GM20000 (cell line): ENCODE measurements around the gene CNOT2.

Source experiments
- DNase-seq: peaks from one replicate; pipeline ENCODE4 v3.0.0; 2012; ENCODE audit warnings: low spot score
- CTCF ChIP-seq: IDR thresholded peaks from 2 replicates; pipeline ENCODE4 v1.5.1; 2012; ENCODE audit warnings: mild to moderate bottlenecking, control low read depth; ENCODE audit errors: extremely low read depth, missing control alignments

Gene CNOT2

GRCh38 chr12:70244409-70244808 is 1.2 kb downstream of the CNOT2 start:
- no peak for DNase-seq
- TF ChIP-seq CTCF: no peak

- TF ChIP-seq CTCF: no peak
- DNase-seq: no peak
These were observed 2.2 kb downstream of the CNOT2 start for GRCh38 chr12:70245458-70245857.

GRCh38 chr12:70246580-70246979 is 3.3 kb downstream of the CNOT2 start:
- DNase-seq: no peak
- no peak for TF ChIP-seq CTCF

- no peak for TF ChIP-seq CTCF
- DNase-seq: no peak
These were observed 4.5 kb downstream of the CNOT2 start for GRCh38 chr12:70247653-70248199.

- DNase-seq: no peak
- no peak for TF ChIP-seq CTCF
These were observed 5.6 kb downstream of the CNOT2 start for GRCh38 chr12:70248876-70249275.

- TF ChIP-seq CTCF: no peak
- DNase-seq: no peak
These were observed 6.7 kb downstream of the CNOT2 start for GRCh38 chr12:70249903-70250302.

- DNase-seq: no peak
- no peak for TF ChIP-seq CTCF
These were observed 8.0 kb downstream of the CNOT2 start for GRCh38 chr12:70251226-70251625.
